ENCODE data around the gene HSD11B2.
A peak's percentile ranks its signal among the peaks of the same experiment; 100 is the strongest.

HSD11B2 gene

GRCh38 chr16:67397812-67398545, 32.9 kb upstream of the HSD11B2 start:
- H3K27ac ChIP-seq: no peak overlapping the region
- no peak for TF ChIP-seq ZFX (IDR thresholded peaks at IDR 0.05)
- no peak for TF ChIP-seq CTCF (conservative IDR thresholded peaks at IDR 0.05)

- TF ChIP-seq ZFX (IDR thresholded peaks at IDR 0.05) (no peak), CTCF (conservative IDR thresholded peaks at IDR 0.05) (no peak)
- no peak overlapping the region for H3K27ac ChIP-seq
Observed at GRCh38 chr16:67398546-67399217, 32.2 kb upstream of the HSD11B2 start.

- no peak for TF ChIP-seq ZFX (IDR thresholded peaks at IDR 0.05)
- H3K27ac ChIP-seq: no peak overlapping the region
Observed at GRCh38 chr16:67399218-67399733, 31.6 kb upstream of the HSD11B2 start.

- H3K27ac ChIP-seq: no peak overlapping the region
- TF ChIP-seq ZFX (IDR thresholded peaks at IDR 0.05) (no peak), CTCF (conservative IDR thresholded peaks at IDR 0.05) (no peak)
Observed at GRCh38 chr16:67399749-67400704, 30.9 kb upstream of the HSD11B2 start.

GRCh38 chr16:67400901-67401300, 30.0 kb upstream of the HSD11B2 start:
- TF ChIP-seq ZFX (IDR thresholded peaks at IDR 0.05): no peak
- TF ChIP-seq CTCF (conservative IDR thresholded peaks at IDR 0.05): no peak

GRCh38 chr16:67403976-67404555, 26.9 kb upstream of the HSD11B2 start:
- no peak for TF ChIP-seq CTCF (conservative IDR thresholded peaks at IDR 0.05)
- TF ChIP-seq ZFX (IDR thresholded peaks at IDR 0.05): peak; percentile 21; the same call in 1 of the 2 replicates
- H3K27ac ChIP-seq: peak overlapping the region; percentile 94

More at GRCh38 chr16:67400901-67401300, 30.0 kb upstream of the HSD11B2 start:
- H3K27ac ChIP-seq: no peak overlapping the region

GRCh38 chr16:67404740-67405226, 26.1 kb upstream of the HSD11B2 start:
- peak overlapping the region; percentile 94 for H3K27ac ChIP-seq
- TF ChIP-seq ZFX (IDR thresholded peaks at IDR 0.05): no peak
- TF ChIP-seq CTCF (conservative IDR thresholded peaks at IDR 0.05): no peak
